ENCODE data around the gene ACAA2.
"Not testable (repeated sequence)": the region's sequence is repeated elsewhere in the genome, so short reads cannot be mapped to it uniquely, and the experiment has no call there.

- not testable (repeated sequence) for TF ChIP-seq CTCF, POLR2A, EP300 (IDR thresholded peaks at IDR 0.05)
These were observed 24.0 kb upstream of the ACAA2 start for GRCh38 chr18:49837316-49837835.
